ENCODE measurements around the gene CRTC3. TPM values are rescaled to one million over a fixed set of nuclear protein-coding genes. Genes with fewer than 3 reads are reported as not detected.

CRTC3 gene
- 10 to 100 TPM; 14.2 to 47.8 (median 26.9) TPM for polyA plus RNA-seq (ENCODE audit: low read depth in 6 of 6)

DNA sequence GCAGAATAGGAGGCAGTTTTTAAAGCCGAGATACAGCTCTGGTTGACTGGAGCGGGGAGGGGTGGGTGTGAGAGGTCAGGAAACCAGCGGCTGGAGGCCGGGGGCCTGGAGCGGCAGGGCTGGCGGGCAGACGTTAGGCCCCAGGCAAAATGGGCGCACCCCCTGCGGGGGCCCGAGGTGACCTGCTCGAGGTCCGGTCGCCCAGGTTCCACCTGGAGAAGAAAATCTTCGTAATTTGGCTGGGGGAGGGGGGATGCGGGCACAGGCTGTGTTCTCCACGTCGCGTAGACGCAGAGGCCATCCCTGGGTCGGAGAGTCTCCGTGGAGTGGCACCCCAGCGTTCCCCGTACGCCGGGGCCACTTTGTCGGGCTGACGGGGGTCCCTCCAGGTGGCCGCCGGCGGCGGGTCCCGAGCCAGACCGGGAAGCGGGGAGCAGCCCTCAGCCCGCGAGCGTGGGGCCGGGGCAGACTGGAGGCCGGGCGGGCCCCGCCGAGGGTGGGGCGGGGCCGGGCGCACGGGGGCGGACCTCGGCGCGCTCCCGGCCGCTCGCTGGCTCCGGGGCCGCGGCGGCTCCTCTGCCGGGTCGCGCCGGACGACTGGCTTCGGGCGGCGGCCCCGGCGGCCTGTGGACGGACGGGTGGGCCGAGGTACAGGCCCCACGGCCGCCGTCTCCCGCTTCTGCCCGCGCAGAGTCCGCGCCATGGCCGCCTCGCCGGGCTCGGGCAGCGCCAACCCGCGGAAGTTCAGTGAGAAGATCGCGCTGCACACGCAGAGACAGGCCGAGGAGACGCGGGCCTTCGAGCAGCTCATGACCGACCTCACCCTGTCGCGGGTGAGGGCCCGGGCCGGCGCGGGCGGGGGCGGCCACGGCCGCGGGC, at the start of gene CRTC3:
Gene CRTC3 (plus strand): TSS at position 553 of the 879 bp plus-strand sequence. CDS start 149 bp downstream, at position 702.
- peak within 1 kb of the TSS; percentile 88 to 95 (median 92) for H3K27ac Mint-ChIP-seq
- no peaks in the 10 kb centered on the region for H3K36me3 Mint-ChIP-seq
- H3K4me3 Mint-ChIP-seq, result peak within 1 kb of the TSS; percentile 91 to 99 (median 94)
- DNase-seq (peak; percentile 66), ATAC-seq (ENCODE audit: low read depth in 2 of 2) (peak; percentile 80 to 81)
- peaks cover 37 to 50% (median 46%) of the 10 kb centered on the region in 3 donors for H3K4me1 Mint-ChIP-seq
- no peaks in the 10 kb centered on the region for H3K9me3 Mint-ChIP-seq
- no peaks in the 10 kb centered on the region for H3K27me3 Mint-ChIP-seq

DNA sequence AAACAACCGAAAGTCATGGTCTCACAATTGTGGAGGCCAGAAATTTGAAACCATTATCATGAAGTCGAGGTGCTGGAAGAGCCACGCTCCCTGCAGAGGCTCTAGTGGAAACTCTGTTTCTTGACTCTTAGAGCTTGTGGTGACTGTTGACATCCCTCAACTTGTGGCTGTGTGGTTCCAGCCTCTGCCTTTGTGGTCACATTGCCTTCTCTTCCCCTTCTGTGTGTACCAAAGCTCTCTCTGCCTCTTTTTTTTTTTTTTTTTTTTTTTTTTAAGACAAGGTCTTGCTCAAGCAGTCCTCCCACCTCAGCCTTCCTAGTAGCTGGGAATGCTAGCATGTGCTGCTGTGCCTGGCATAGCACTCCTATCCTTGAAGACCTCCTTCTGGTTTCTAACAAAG, 48.7 kb upstream of the CRTC3 start:
- ATAC-seq (ENCODE audit: low read depth in 2 of 2), result peak; percentile 84 to 92
- peak; percentile 48 for DNase-seq
- Mint-ChIP-seq H3K36me3 (peaks cover 35 to 39% of the 10 kb centered on the region in 2 donors), H3K9me3 (no peaks in the 10 kb centered on the region), H3K4me1 (peaks cover 36 to 53% (median 44%) of the 10 kb centered on the region in 3 donors), H3K27me3 (no peaks in the 10 kb centered on the region), H3K27ac (peak overlapping the region in 5 of 6 donors; percentile 0 to 94 (median 71)), H3K4me3 (peak overlapping the region in 7 of 8 donors; percentile 45 to 90 (median 66))

GRCh38 chr15:90482124-90483011, 47.4 kb upstream of the CRTC3 start:
- DNase-seq, result peak; percentile 44
- ATAC-seq (ENCODE audit: low read depth in 2 of 2), result no peak
- no peak overlapping the region for H3K4me3 Mint-ChIP-seq
- peak overlapping the region in 4 of 6 donors; percentile 5 to 53 (median 38) for H3K27ac Mint-ChIP-seq
- peaks cover 35 to 51% (median 39%) of the 10 kb centered on the region in 3 donors for H3K4me1 Mint-ChIP-seq
- H3K36me3 Mint-ChIP-seq, result peaks cover 35 to 39% of the 10 kb centered on the region in 2 donors
- no peaks in the 10 kb centered on the region for H3K9me3 Mint-ChIP-seq
- H3K27me3 Mint-ChIP-seq, result no peaks in the 10 kb centered on the region

GRCh38 chr15:90483012-90483307, 46.8 kb upstream of the CRTC3 start:
- peaks cover 32 to 45% (median 33%) of the 10 kb centered on the region in 3 donors for H3K4me1 Mint-ChIP-seq
- no peak for ATAC-seq (ENCODE audit: low read depth in 2 of 2)
- no peaks in the 10 kb centered on the region for H3K9me3 Mint-ChIP-seq
- no peak for DNase-seq
- peaks cover 35 to 37% of the 10 kb centered on the region in 2 donors for H3K36me3 Mint-ChIP-seq
- H3K4me3 Mint-ChIP-seq, result no peak overlapping the region
- H3K27me3 Mint-ChIP-seq, result no peaks in the 10 kb centered on the region
- H3K27ac Mint-ChIP-seq, result peak overlapping the region in 1 of 6 donors; percentile 49

DNA sequence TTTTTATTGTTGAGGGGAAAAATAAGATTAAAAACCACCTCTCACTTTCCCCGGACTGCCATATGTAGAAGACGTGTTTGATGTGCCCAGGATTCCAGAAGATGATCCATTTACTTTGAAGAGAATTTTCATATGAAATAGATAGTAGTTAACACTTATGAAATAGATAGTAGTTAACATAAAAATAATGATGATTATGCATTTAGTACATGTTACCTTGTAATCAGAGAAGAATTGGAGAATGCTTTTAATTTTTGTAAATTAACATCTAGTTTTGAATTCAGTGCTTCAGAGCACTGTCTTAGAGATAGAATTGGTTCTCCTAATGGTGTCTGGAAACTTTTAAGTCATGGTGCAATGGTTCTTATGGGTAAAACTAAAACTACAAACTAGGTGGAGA, 46.1 kb upstream of the CRTC3 start:
- H3K4me1 Mint-ChIP-seq, result peaks cover 26 to 41% (median 27%) of the 10 kb centered on the region in 3 donors

GRCh38 chr15:90487186-90487585, 42.5 kb upstream of the CRTC3 start:
- H3K9me3 Mint-ChIP-seq, result no peaks in the 10 kb centered on the region

More for the DNA sequence above, 46.1 kb upstream of the CRTC3 start:
- H3K36me3 Mint-ChIP-seq, result peaks cover 40 to 41% of the 10 kb centered on the region in 2 donors
- no peaks in the 10 kb centered on the region for H3K9me3 Mint-ChIP-seq
- H3K27me3 Mint-ChIP-seq, result no peaks in the 10 kb centered on the region
- H3K27ac Mint-ChIP-seq, result peak overlapping the region in 1 of 6 donors; percentile 52
- DNase-seq (no peak), ATAC-seq (ENCODE audit: low read depth in 2 of 2) (no peak)
- no peak overlapping the region for H3K4me3 Mint-ChIP-seq

DNA sequence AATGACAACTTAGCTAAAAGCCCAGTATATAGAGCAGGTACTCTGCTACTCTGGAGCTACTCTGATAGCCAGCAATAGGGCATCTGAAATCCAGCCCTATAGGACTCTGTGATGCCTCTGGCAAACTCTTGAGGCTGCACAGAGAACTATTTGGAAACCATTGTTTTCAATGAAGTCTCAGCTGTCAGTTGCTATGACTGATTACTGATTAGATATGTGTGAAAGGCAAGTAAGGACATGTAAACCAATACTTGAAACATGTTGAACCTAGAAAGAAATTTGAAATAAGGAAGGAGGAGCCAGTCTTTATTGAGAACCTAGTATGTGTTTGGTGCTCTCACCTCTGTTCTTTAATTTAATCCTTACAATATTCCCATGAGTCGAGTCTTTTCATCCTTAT, 40.2 kb upstream of the CRTC3 start:
- ATAC-seq (ENCODE audit: low read depth in 2 of 2) (no peak), DNase-seq (no peak)
- Mint-ChIP-seq H3K4me1 (peaks cover 0 to 3% (median 2%) of the 10 kb centered on the region in 3 donors), H3K4me3 (no peak overlapping the region), H3K9me3 (no peaks in the 10 kb centered on the region), H3K27me3 (no peaks in the 10 kb centered on the region), H3K27ac (peak overlapping the region in 1 of 6 donors; percentile 12), H3K36me3 (peaks cover 55 to 68% of the 10 kb centered on the region in 2 donors)

More at GRCh38 chr15:90487186-90487585, 42.5 kb upstream of the CRTC3 start:
- no peak for ATAC-seq (ENCODE audit: low read depth in 2 of 2)
- peaks cover 50 to 67% of the 10 kb centered on the region in 2 donors for H3K36me3 Mint-ChIP-seq
- no peaks in the 10 kb centered on the region for H3K27me3 Mint-ChIP-seq
- peak overlapping the region in 1 of 6 donors; percentile 3 for H3K27ac Mint-ChIP-seq
- H3K4me1 Mint-ChIP-seq, result peaks cover 5 to 8% (median 5%) of the 10 kb centered on the region in 3 donors
- no peak for DNase-seq
- H3K4me3 Mint-ChIP-seq, result no peak overlapping the region

DNA sequence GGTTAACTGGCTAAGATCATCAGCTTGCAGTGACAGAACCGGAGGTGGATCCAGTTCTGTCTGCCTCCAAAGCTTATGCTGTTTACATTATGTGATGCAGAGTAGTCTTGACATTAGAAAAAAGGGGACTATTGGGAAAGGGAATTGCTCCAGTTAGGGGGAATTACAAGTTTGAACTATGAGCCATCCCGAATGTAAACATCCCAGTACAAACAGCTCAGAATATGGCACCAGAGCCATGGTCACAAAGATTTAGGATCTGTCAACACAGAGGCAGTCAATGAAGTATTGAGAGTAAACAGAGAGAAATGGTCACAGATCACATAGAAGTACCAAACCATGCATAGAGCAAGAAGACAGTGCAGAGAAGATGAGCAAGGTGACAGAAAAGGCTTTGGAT, 39.8 kb upstream of the CRTC3 start:
- no peaks in the 10 kb centered on the region for H3K27me3 Mint-ChIP-seq
- no peak for DNase-seq
- peaks cover 56 to 65% of the 10 kb centered on the region in 2 donors for H3K36me3 Mint-ChIP-seq
- ATAC-seq (ENCODE audit: low read depth in 2 of 2), result no peak
- H3K4me3 Mint-ChIP-seq, result no peak overlapping the region
- peak overlapping the region in 2 of 6 donors; percentile 12 to 15 for H3K27ac Mint-ChIP-seq
- H3K9me3 Mint-ChIP-seq, result no peaks in the 10 kb centered on the region
- H3K4me1 Mint-ChIP-seq, result peaks cover 0 to 3% (median 2%) of the 10 kb centered on the region in 3 donors

- ATAC-seq (ENCODE audit: low read depth in 2 of 2) (no peak), DNase-seq (no peak)
- Mint-ChIP-seq H3K27me3 (no peaks in the 10 kb centered on the region), H3K27ac (peak overlapping the region in 2 of 6 donors; percentile 26 to 63), H3K4me3 (no peak overlapping the region), H3K36me3 (peaks cover 44 to 67% of the 10 kb centered on the region in 2 donors), H3K9me3 (no peaks in the 10 kb centered on the region), H3K4me1 (peaks cover 0 to 7% (median under 1%) of the 10 kb centered on the region in 3 donors)
Measured at GRCh38 chr15:90493647-90494046, 36.1 kb upstream of the CRTC3 start.

- H3K4me3 Mint-ChIP-seq, result no peak overlapping the region
- peaks cover 50 to 64% of the 10 kb centered on the region in 2 donors for H3K36me3 Mint-ChIP-seq
Measured at GRCh38 chr15:90495067-90495466, 34.7 kb upstream of the CRTC3 start.

GRCh38 chr15:90496791-90497190, 32.9 kb upstream of the CRTC3 start:
- Mint-ChIP-seq H3K36me3 (peaks cover 45 to 56% of the 10 kb centered on the region in 2 donors), H3K4me1 (peaks cover 0 to 7% (median 0%) of the 10 kb centered on the region in 3 donors), H3K4me3 (no peak overlapping the region), H3K27me3 (no peaks in the 10 kb centered on the region), H3K27ac (peak overlapping the region in 3 of 6 donors; percentile 21 to 91 (median 53)), H3K9me3 (no peaks in the 10 kb centered on the region)
- no peak for DNase-seq
- no peak for ATAC-seq (ENCODE audit: low read depth in 2 of 2)

More at GRCh38 chr15:90495067-90495466, 34.7 kb upstream of the CRTC3 start:
- ATAC-seq (ENCODE audit: low read depth in 2 of 2) (no peak), DNase-seq (no peak)
- H3K4me1 Mint-ChIP-seq, result peaks cover 0 to 7% (median 0%) of the 10 kb centered on the region in 3 donors
- no peaks in the 10 kb centered on the region for H3K27me3 Mint-ChIP-seq
- H3K27ac Mint-ChIP-seq, result peak overlapping the region in 2 of 6 donors; percentile 44 to 47
- H3K9me3 Mint-ChIP-seq, result no peaks in the 10 kb centered on the region

DNA sequence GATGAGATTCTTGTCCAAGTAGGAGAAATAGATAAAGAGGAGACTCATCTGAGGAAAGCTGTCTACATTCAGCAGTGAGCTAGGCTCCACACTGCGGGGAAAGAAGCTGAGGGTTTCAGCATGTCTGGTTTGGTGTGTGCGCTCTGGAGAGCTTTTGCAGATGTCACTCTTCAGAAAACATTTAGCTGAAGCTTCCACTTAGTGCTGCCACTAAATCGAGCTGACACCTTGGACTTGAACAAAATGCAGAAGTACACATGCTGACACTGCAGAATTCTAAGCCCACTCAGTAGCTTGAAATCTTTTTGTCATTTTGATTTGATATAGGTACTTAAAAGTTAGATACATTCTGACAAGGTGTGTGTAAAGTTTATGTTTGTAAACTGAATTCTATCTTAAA, 32.3 kb upstream of the CRTC3 start:
- no peak overlapping the region for H3K4me3 Mint-ChIP-seq
- no peak for DNase-seq
- H3K27me3 Mint-ChIP-seq, result no peaks in the 10 kb centered on the region
- no peaks in the 10 kb centered on the region for H3K9me3 Mint-ChIP-seq
- ATAC-seq (ENCODE audit: low read depth in 2 of 2), result no peak
- H3K27ac Mint-ChIP-seq, result no peak overlapping the region
- H3K4me1 Mint-ChIP-seq, result peaks cover 0 to 7% (median 0%) of the 10 kb centered on the region in 3 donors
- H3K36me3 Mint-ChIP-seq, result peaks cover 47 to 57% of the 10 kb centered on the region in 2 donors

- H3K4me3 Mint-ChIP-seq, result no peak overlapping the region
- DNase-seq (no peak), ATAC-seq (ENCODE audit: low read depth in 2 of 2) (no peak)
- H3K36me3 Mint-ChIP-seq, result peaks cover 42 to 57% of the 10 kb centered on the region in 2 donors
- no peaks in the 10 kb centered on the region for H3K27me3 Mint-ChIP-seq
- no peaks in the 10 kb centered on the region for H3K9me3 Mint-ChIP-seq
- peak overlapping the region in 2 of 6 donors; percentile 44 to 56 for H3K27ac Mint-ChIP-seq
- peaks cover 0 to 7% (median 0%) of the 10 kb centered on the region in 3 donors for H3K4me1 Mint-ChIP-seq
Measured at GRCh38 chr15:90497912-90498311, 31.8 kb upstream of the CRTC3 start.
